Liver (tissue), 9 donors: ENCODE data around the gene DDX52. TPM values are rescaled to one million over a fixed set of nuclear protein-coding genes. Genes with fewer than 3 reads are reported as not detected.

Source experiments
- DNase-seq: peaks from one replicate; pipeline ENCODE4 v3.0.0-alpha.2; 2017; ENCODE audit warnings: low spot score
- H3K27ac ChIP-seq, 2 donors: one replicate each; pipeline ENCODE4 v1.7.0; 2013; ENCODE audit warnings: inconsistent platforms in 2 of 2, low read length in 2 of 2, control low read depth in 1 of 2, low read depth in 1 of 2, mild to moderate bottlenecking in 1 of 2
- H3K27me3 ChIP-seq, 4 donors: one replicate each; pipeline versions ENCODE4 v1.6.1 to v1.7.0; 2013; ENCODE audit warnings: low read length in 3 of 4, inconsistent platforms in 1 of 4, mild to moderate bottlenecking in 1 of 4, moderate library complexity in 1 of 4; ENCODE audit not compliant: control insufficient read depth in 4 of 4, insufficient read depth in 4 of 4
- H3K36me3 ChIP-seq, 4 donors: one replicate each; pipeline versions ENCODE4 v1.6.1 to v1.7.0; 2013; ENCODE audit warnings: low read length in 3 of 4, mild to moderate bottlenecking in 3 of 4, low read depth in 1 of 4, moderate library complexity in 1 of 4; ENCODE audit not compliant: control insufficient read depth in 4 of 4, insufficient read depth in 3 of 4
- H3K4me1 ChIP-seq, 4 donors: one replicate each; pipeline versions ENCODE4 v1.6.1 to v1.7.0; 2013; ENCODE audit warnings: low read length in 3 of 4, mild to moderate bottlenecking in 3 of 4, moderate library complexity in 1 of 4; ENCODE audit not compliant: control insufficient read depth in 4 of 4, insufficient read depth in 4 of 4
- H3K4me3 ChIP-seq, 3 donors: one replicate each; pipeline versions ENCODE4 v1.6.1 to v1.7.0; 2013; ENCODE audit warnings: low read length in 3 of 3, control low read depth in 1 of 3, low read depth in 1 of 3, mild to moderate bottlenecking in 1 of 3
- H3K9ac ChIP-seq, 2 donors: one replicate each; pipeline ENCODE4 v1.7.0; 2013; ENCODE audit warnings: low read length in 2 of 2, mild to moderate bottlenecking in 2 of 2, moderate library complexity in 2 of 2, control low read depth in 1 of 2, low read depth in 1 of 2
- H3K9me3 ChIP-seq, 4 donors: one replicate each; pipeline versions ENCODE4 v1.6.1 to v1.7.0; 2013; ENCODE audit warnings: low read length in 3 of 4; ENCODE audit not compliant: control insufficient read depth in 4 of 4
- ATF3 ChIP-seq: IDR thresholded peaks from 2 replicates; pipeline ENCODE4 v1.6.1; 2016; ENCODE audit warnings: antibody characterized with exemption
- CTCF ChIP-seq: fragments of 150-350 bp; IDR thresholded peaks from 2 replicates; pipeline ENCODE4 v1.5.1; 2017; ENCODE audit warnings: improper control_type of control experiment, low read depth, low read length; ENCODE audit not compliant: missing input control
- FOXA1 ChIP-seq: IDR thresholded peaks from 2 replicates; pipeline ENCODE4 v1.6.1; 2016; ENCODE audit warnings: antibody characterized with exemption
- FOXA2 ChIP-seq: IDR thresholded peaks from 2 replicates; pipeline ENCODE4 v1.6.1; 2016; ENCODE audit warnings: antibody characterized with exemption
- GABPA ChIP-seq, 2 donors: IDR thresholded peaks in 1 of 2; conservative IDR thresholded peaks in 1 of 2; 2 replicates each; pipeline ENCODE4 v1.6.1; 2016; ENCODE audit warnings: antibody characterized with exemption in 2 of 2, mild to moderate bottlenecking in 1 of 2, moderate library complexity in 1 of 2
- HNF4A ChIP-seq, 2 donors: conservative IDR thresholded peaks; 2 replicates each; pipeline ENCODE4 v1.6.1; 2016; ENCODE audit warnings: antibody characterized with exemption in 2 of 2, mild to moderate bottlenecking in 2 of 2
- HNF4G ChIP-seq: IDR thresholded peaks from 2 replicates; pipeline ENCODE4 v1.6.1; 2016; ENCODE audit warnings: antibody characterized with exemption
- JUND ChIP-seq, 2 donors: IDR thresholded peaks; 2 replicates each; pipeline ENCODE4 v1.6.1; 2016; ENCODE audit warnings: antibody characterized with exemption in 2 of 2
- NR2F2 ChIP-seq: IDR thresholded peaks from 2 replicates; pipeline ENCODE4 v1.6.1; 2016; ENCODE audit warnings: antibody characterized with exemption
- RAD21 ChIP-seq, 2 donors: IDR thresholded peaks; 2 replicates each; pipeline ENCODE4 v1.6.1; 2016; ENCODE audit warnings: antibody characterized with exemption in 2 of 2, mild to moderate bottlenecking in 2 of 2
- REST ChIP-seq: IDR thresholded peaks from 2 replicates; pipeline ENCODE4 v1.6.1; 2016; ENCODE audit warnings: antibody characterized with exemption, mild to moderate bottlenecking
- RXRA ChIP-seq, 2 donors: IDR thresholded peaks; 2 replicates each; pipeline ENCODE4 v1.6.1; 2017 to 2018; ENCODE audit warnings: antibody characterized with exemption in 2 of 2, mild to moderate bottlenecking in 1 of 2
- SP1 ChIP-seq: IDR thresholded peaks from 2 replicates; pipeline ENCODE4 v1.6.1; 2018; ENCODE audit warnings: antibody characterized with exemption, mild to moderate bottlenecking
- TAF1 ChIP-seq: conservative IDR thresholded peaks from 2 replicates; pipeline ENCODE4 v1.6.1; 2016; ENCODE audit warnings: antibody characterized with exemption, mild to moderate bottlenecking
- YY1 ChIP-seq: IDR thresholded peaks from 2 replicates; pipeline ENCODE4 v1.6.1; 2016; ENCODE audit warnings: antibody characterized with exemption, mild to moderate bottlenecking
- ZBTB33 ChIP-seq: IDR thresholded peaks from 2 replicates; pipeline ENCODE4 v1.6.1; 2016; ENCODE audit warnings: antibody characterized with exemption
- WGBS: extraction: QIAGEN DNeasy Blood & Tissue Kit; methylation state at CpG from one replicate; pipeline ENCODE4 v1.1.7; 2013; 5-methylcytosine and 5-hydroxymethylcytosine counted together
- polyA plus RNA-seq, 2 donors: library from polyadenylated mRNA; stranded (reverse) in 1 of 2; unstranded in 1 of 2; fragments of 200-250 nt in 1 of 2; fragments of >200 nt in 1 of 2; fragmentation: Nextera tagmentation in 1 of 2; extraction: Ambion mirVana in 1 of 2; gene quantifications; one replicate each; pipeline versions ENCODE4 v1.2.1 to v1.2.3, GENCODE V29; 2013 to 2015
- total RNA-seq, 2 donors: library from RNA; depleted of rRNA; stranded (reverse); fragments of >200 nt; gene quantifications; one replicate each; pipeline ENCODE4 v1.2.3, GENCODE V29; 2014
- donor health status: healthy.
- donor health status: healthy.
- donor health status: healthy.
- donor health status: healthy.
- donor health status: healthy.

Gene DDX52
- total and polyA plus RNA-seq, 4 donors: 4.6 to 14.1 (median 11.6) TPM

- Histone ChIP-seq H3K4me1 (peaks cover 0 to 2% (median 0%) of the 10 kb centered on the region in 4 donors), H3K27me3 (no peaks in the 10 kb centered on the region), H3K9me3 (no peaks in the 10 kb centered on the region), H3K36me3 (no peaks in the 10 kb centered on the region), H3K4me3 (no peak overlapping the region), H3K27ac (no peak overlapping the region), H3K9ac (no peak overlapping the region)
- WGBS: 92% methylated on average over 5 of the region's 5 CpGs
- TF ChIP-seq FOXA1: no peak
- no peak for TF ChIP-seq RXRA (IDR thresholded peaks at IDR 0.05)
- TF ChIP-seq TAF1: no peak
- no peak for TF ChIP-seq JUND (IDR thresholded peaks at IDR 0.05)
- TF ChIP-seq NR2F2: no peak
- no peak for TF ChIP-seq YY1
- TF ChIP-seq SP1: no peak
- no peak for TF ChIP-seq HNF4G
- no peak for DNase-seq
Observed at GRCh38 chr17:37659925-37660324, 16.7 kb upstream of the DDX52 start.

- TF ChIP-seq YY1 (no peak), FOXA1 (no peak), TAF1 (no peak), ATF3 (no peak), REST (no peak), JUND (IDR thresholded peaks at IDR 0.05) (no peak), GABPA (IDR thresholded peaks at IDR 0.05 in 1 of 2, conservative IDR thresholded peaks at IDR 0.05 in 1 of 2) (no peak), RXRA (IDR thresholded peaks at IDR 0.05) (no peak)
- Histone ChIP-seq H3K36me3 (no peaks in the 10 kb centered on the region), H3K4me3 (no peak overlapping the region), H3K9me3 (no peaks in the 10 kb centered on the region), H3K27ac (no peak overlapping the region), H3K4me1 (no peaks in the 10 kb centered on the region), H3K9ac (no peak overlapping the region), H3K27me3 (no peaks in the 10 kb centered on the region)
- 80% methylated on average over 1 of the region's 1 CpG for WGBS
- no peak for DNase-seq
Observed at GRCh38 chr17:37657202-37657601, 14.0 kb upstream of the DDX52 start.

GRCh38 chr17:37651849-37652248 is 8.6 kb upstream of the DDX52 start:
- no peaks in the 10 kb centered on the region for H3K27me3 ChIP-seq
- no peak overlapping the region for H3K27ac ChIP-seq
- no peaks in the 10 kb centered on the region for H3K36me3 ChIP-seq
- H3K9ac ChIP-seq: no peak overlapping the region
- DNase-seq: no peak
- WGBS: 84% methylated on average over 2 of the region's 2 CpGs
- H3K9me3 ChIP-seq: no peaks in the 10 kb centered on the region
- no peak overlapping the region for H3K4me3 ChIP-seq
- H3K4me1 ChIP-seq: peaks cover 0 to 10% (median 1%) of the 10 kb centered on the region in 4 donors
- no peak for TF ChIP-seq HNF4G
- TF ChIP-seq SP1: no peak
- TF ChIP-seq REST: no peak
- TF ChIP-seq TAF1: no peak
- TF ChIP-seq FOXA1: no peak
- TF ChIP-seq RXRA (IDR thresholded peaks at IDR 0.05): no peak
- no peak for TF ChIP-seq HNF4A (conservative IDR thresholded peaks at IDR 0.05)
- TF ChIP-seq FOXA2: no peak
- TF ChIP-seq NR2F2: no peak
- TF ChIP-seq YY1: no peak
- no peak for TF ChIP-seq ZBTB33
- TF ChIP-seq CTCF: no peak
- TF ChIP-seq ATF3: no peak
- TF ChIP-seq RAD21 (IDR thresholded peaks at IDR 0.05): no peak
